Measurements from ENCODE around the gene CLMN.

The CLMN gene

DNA sequence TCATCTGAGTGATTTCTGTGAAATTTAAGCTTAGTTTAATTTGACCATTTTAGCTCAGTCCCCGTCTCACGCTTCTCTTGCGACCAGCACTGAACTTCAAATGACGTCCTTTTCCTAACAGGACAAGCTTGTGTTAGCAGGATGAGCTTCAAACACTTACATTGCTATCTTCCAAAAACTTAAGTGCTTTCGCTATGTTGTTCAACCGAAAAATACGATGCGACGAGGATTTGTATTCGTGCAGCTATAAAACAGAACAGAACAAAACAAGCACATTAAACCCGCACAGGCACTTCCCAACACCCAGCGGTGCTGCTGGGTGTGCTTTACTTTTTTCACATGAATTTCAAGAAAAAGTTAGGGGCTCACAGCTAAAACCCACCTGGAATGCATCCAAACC, 98.2 kb downstream of the CLMN start:
- TF ChIP-seq, protein P1, sequence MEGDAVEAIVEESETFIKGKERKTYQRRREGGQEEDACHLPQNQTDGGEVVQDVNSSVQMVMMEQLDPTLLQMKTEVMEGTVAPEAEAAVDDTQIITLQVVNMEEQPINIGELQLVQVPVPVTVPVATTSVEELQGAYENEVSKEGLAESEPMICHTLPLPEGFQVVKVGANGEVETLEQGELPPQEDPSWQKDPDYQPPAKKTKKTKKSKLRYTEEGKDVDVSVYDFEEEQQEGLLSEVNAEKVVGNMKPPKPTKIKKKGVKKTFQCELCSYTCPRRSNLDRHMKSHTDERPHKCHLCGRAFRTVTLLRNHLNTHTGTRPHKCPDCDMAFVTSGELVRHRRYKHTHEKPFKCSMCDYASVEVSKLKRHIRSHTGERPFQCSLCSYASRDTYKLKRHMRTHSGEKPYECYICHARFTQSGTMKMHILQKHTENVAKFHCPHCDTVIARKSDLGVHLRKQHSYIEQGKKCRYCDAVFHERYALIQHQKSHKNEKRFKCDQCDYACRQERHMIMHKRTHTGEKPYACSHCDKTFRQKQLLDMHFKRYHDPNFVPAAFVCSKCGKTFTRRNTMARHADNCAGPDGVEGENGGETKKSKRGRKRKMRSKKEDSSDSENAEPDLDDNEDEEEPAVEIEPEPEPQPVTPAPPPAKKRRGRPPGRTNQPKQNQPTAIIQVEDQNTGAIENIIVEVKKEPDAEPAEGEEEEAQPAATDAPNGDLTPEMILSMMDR (IDR thresholded peaks at IDR 0.05; ENCODE audit: borderline replicate concordance, insufficient read depth, low read depth, low read length), result no peak

DNA sequence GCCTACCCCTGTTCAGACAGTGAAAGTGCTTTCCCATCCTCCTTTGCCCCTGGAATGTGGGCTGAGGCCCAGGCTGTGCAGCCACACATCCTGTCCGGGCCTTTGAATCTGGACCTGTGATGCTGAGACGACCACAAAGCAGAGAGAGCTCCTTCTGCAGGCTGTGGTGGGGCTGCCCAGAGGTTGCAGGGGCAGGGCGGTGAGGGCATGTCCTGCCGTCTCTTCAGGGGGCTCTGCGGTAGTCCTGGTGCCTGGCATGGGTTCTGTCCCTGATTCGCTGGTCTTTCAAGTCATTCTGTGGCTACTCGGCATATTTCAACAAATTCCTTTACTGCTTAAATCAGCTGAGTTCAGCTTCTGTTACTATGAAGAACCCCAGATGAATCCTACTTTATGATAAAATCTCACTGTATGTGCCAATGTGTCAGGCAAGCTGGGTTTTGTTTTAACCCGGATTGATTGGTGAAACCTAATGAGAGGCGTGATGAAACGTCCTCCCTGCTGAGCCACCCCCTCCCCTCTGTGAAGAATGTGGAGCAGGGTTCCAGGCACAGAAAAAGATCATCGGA, 99.0 kb downstream of the CLMN start:
- no peak overlapping the region for H3K4me3 ChIP-seq (ENCODE audit: low read depth, low read length)
- TF ChIP-seq, protein P1 (IDR thresholded peaks at IDR 0.05; ENCODE audit: borderline replicate concordance, insufficient read depth, low read depth, low read length), result no peak

More for the DNA sequence above, 98.2 kb downstream of the CLMN start:
- H3K4me3 ChIP-seq (ENCODE audit: low read depth, low read length), result no peak overlapping the region

DNA sequence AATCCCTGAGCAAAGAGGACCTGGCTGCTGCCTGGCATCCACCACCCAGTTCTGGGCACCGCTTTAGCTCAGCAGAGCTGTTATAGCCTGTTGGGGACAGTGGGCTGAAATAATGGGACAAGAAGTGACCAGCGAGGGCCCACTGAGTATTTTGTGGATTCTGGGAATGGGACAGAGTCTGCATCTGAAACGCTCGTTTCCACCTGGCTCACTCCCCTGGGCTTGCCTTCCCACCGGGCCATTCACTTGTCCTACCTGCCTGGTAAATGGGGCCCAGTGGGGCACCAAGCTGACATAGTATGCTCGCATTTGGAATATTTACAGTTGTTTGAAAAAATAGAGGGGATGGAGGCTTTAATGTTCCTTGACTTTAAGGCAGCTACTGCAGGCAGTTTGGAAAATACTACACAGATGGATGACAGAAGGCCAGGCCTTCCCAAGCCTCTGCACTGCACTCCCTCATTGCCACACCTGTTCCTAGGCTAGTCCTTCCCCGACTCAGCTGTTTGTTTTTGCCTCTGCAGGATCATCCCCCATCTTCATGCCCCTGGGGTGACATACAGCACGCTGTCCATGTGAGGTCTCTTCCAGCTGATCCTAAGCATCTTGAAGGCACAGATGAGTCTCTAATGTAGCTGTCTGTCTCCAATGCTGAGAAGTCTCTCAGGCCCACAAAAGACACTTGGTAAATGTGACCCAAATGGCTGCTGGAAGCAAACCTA, 101.1 kb downstream of the CLMN start:
- TF ChIP-seq, protein P1 (IDR thresholded peaks at IDR 0.05; ENCODE audit: borderline replicate concordance, insufficient read depth, low read depth, low read length), result no peak
- no peak overlapping the region for H3K4me3 ChIP-seq (ENCODE audit: low read depth, low read length)

DNA sequence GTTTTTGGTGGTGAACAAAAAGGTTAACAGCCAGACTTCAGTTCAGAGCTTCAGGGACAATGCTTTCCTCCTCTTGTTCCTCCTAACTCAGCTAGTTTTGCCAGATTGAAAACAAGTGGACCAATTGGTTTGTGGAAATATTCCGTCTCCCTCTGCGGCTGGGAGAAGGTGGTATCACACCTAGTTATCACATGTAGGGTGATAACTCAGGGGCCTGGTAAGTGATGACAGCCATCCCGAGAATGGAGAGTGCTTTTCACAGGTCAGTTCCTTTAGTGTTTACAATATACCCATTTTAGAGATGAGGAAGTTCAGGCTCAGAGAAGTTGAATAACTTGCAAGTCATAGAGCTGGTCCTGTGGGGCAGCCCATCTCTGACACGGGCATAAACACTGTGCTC, 101.7 kb downstream of the CLMN start:
- no peak overlapping the region for H3K4me3 ChIP-seq (ENCODE audit: low read depth, low read length)
- TF ChIP-seq, protein P1 (IDR thresholded peaks at IDR 0.05; ENCODE audit: borderline replicate concordance, insufficient read depth, low read depth, low read length), result no peak

DNA sequence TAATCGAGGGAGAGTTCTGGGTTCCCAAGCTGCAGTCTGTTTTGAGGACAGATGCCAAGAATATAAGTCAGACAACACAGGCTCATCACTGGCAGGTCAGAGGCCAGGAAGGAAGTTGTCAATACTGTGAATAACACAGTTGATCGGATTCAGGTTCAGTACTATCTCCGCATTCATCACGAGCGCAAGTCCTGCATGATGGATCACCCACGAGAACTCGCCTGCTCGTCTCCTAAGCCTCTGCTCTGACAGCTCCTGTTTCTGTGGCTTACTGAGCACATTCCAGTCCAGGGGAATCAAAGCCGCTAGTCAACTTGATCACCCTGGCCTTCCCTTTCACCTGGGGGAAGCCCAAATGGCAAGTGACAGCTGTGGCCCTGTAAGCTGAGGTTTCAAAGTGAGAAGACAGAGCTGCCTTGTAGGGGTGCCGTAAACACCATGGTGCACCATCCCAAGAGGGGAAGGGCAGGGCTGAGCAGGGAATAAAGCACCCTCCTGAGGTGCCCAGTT, 102.3 kb downstream of the CLMN start:
- H3K4me3 ChIP-seq (ENCODE audit: low read depth, low read length), result no peak overlapping the region
- TF ChIP-seq, protein P1 (IDR thresholded peaks at IDR 0.05; ENCODE audit: borderline replicate concordance, insufficient read depth, low read depth, low read length), result no peak

DNA sequence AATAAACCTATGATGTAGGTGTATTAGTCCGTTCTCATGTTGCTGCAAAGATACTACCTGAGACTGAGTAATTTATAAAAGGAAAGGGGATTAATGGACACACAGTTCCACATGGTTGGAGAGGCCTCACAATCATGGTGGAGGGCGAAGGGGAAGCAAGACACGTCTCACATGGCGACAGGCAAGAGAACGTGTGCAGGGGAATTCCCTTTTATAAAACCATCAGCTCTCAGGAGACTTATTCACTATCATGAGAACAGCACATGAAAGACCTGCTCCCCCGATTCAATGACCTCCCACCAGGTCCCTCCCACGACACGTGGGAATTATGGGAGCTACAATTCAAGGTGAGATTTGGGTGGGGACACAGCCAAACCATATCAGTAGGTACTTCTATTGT, 103.7 kb downstream of the CLMN start:
- TF ChIP-seq, protein P1 (IDR thresholded peaks at IDR 0.05; ENCODE audit: borderline replicate concordance, insufficient read depth, low read depth, low read length), result no peak
- no peak overlapping the region for H3K4me3 ChIP-seq (ENCODE audit: low read depth, low read length)

Measured in GM12875 (cell line).